Loucy (cell line): Measurements from ENCODE around the gene CDC73.

Source experiments
- CTCF ChIP-seq: fragments of 200-600 bp; sonication (generic); conservative IDR thresholded peaks from 2 replicates; pipeline ENCODE4 v1.5.1; 2014; ENCODE audit warnings: mild to moderate bottlenecking, antibody characterized with exemption, low read length
- EZH2phosphoT487 ChIP-seq: fragments of 200-600 bp; IDR thresholded peaks from 2 replicates; pipeline ENCODE4 v1.6.1; 2018; ENCODE audit warnings: antibody characterized with exemption, mild to moderate bottlenecking, moderate library complexity, borderline replicate concordance

GRCh38 chr1:193118194-193118593, 3.6 kb upstream of the CDC73 start:
- TF ChIP-seq CTCF (no peak), EZH2phosphoT487 (no peak)
